Liver (tissue), 9 donors: ENCODE results near the gene PRXL2C. TPM values are rescaled to one million over a fixed set of nuclear protein-coding genes. Genes with fewer than 3 reads are reported as not detected.

Experiments
- DNase-seq: peaks from one replicate; pipeline ENCODE4 v3.0.0-alpha.2; 2017; ENCODE audit warnings: low spot score
- H3K27ac ChIP-seq, 2 donors: one replicate each; pipeline ENCODE4 v1.7.0; 2013; ENCODE audit warnings: inconsistent platforms in 2 of 2, low read length in 2 of 2, control low read depth in 1 of 2, low read depth in 1 of 2, mild to moderate bottlenecking in 1 of 2
- H3K27me3 ChIP-seq, 4 donors: one replicate each; pipeline versions ENCODE4 v1.6.1 to v1.7.0; 2013; ENCODE audit warnings: low read length in 3 of 4, inconsistent platforms in 1 of 4, mild to moderate bottlenecking in 1 of 4, moderate library complexity in 1 of 4; ENCODE audit not compliant: control insufficient read depth in 4 of 4, insufficient read depth in 4 of 4
- H3K36me3 ChIP-seq, 4 donors: one replicate each; pipeline versions ENCODE4 v1.6.1 to v1.7.0; 2013; ENCODE audit warnings: low read length in 3 of 4, mild to moderate bottlenecking in 3 of 4, low read depth in 1 of 4, moderate library complexity in 1 of 4; ENCODE audit not compliant: control insufficient read depth in 4 of 4, insufficient read depth in 3 of 4
- H3K4me1 ChIP-seq, 4 donors: one replicate each; pipeline versions ENCODE4 v1.6.1 to v1.7.0; 2013; ENCODE audit warnings: low read length in 3 of 4, mild to moderate bottlenecking in 3 of 4, moderate library complexity in 1 of 4; ENCODE audit not compliant: control insufficient read depth in 4 of 4, insufficient read depth in 4 of 4
- H3K4me3 ChIP-seq, 3 donors: one replicate each; pipeline versions ENCODE4 v1.6.1 to v1.7.0; 2013; ENCODE audit warnings: low read length in 3 of 3, control low read depth in 1 of 3, low read depth in 1 of 3, mild to moderate bottlenecking in 1 of 3
- H3K9ac ChIP-seq, 2 donors: one replicate each; pipeline ENCODE4 v1.7.0; 2013; ENCODE audit warnings: low read length in 2 of 2, mild to moderate bottlenecking in 2 of 2, moderate library complexity in 2 of 2, control low read depth in 1 of 2, low read depth in 1 of 2
- H3K9me3 ChIP-seq, 4 donors: one replicate each; pipeline versions ENCODE4 v1.6.1 to v1.7.0; 2013; ENCODE audit warnings: low read length in 3 of 4; ENCODE audit not compliant: control insufficient read depth in 4 of 4
- EGR1 ChIP-seq, 2 donors: IDR thresholded peaks; 2 replicates each; pipeline ENCODE4 v1.6.1; 2016 to 2018; ENCODE audit warnings: antibody characterized with exemption in 2 of 2, low read depth in 2 of 2
- FOXA1 ChIP-seq: IDR thresholded peaks from 2 replicates; pipeline ENCODE4 v1.6.1; 2016; ENCODE audit warnings: antibody characterized with exemption
- FOXA2 ChIP-seq: IDR thresholded peaks from 2 replicates; pipeline ENCODE4 v1.6.1; 2016; ENCODE audit warnings: antibody characterized with exemption
- GABPA ChIP-seq, 2 donors: IDR thresholded peaks in 1 of 2; conservative IDR thresholded peaks in 1 of 2; 2 replicates each; pipeline ENCODE4 v1.6.1; 2016; ENCODE audit warnings: antibody characterized with exemption in 2 of 2, mild to moderate bottlenecking in 1 of 2, moderate library complexity in 1 of 2
- HNF4A ChIP-seq, 2 donors: conservative IDR thresholded peaks; 2 replicates each; pipeline ENCODE4 v1.6.1; 2016; ENCODE audit warnings: antibody characterized with exemption in 2 of 2, mild to moderate bottlenecking in 2 of 2
- HNF4G ChIP-seq: IDR thresholded peaks from 2 replicates; pipeline ENCODE4 v1.6.1; 2016; ENCODE audit warnings: antibody characterized with exemption
- NR2F2 ChIP-seq: IDR thresholded peaks from 2 replicates; pipeline ENCODE4 v1.6.1; 2016; ENCODE audit warnings: antibody characterized with exemption
- RXRA ChIP-seq, 2 donors: IDR thresholded peaks; 2 replicates each; pipeline ENCODE4 v1.6.1; 2017 to 2018; ENCODE audit warnings: antibody characterized with exemption in 2 of 2, mild to moderate bottlenecking in 1 of 2
- SP1 ChIP-seq: IDR thresholded peaks from 2 replicates; pipeline ENCODE4 v1.6.1; 2018; ENCODE audit warnings: antibody characterized with exemption, mild to moderate bottlenecking
- TAF1 ChIP-seq: conservative IDR thresholded peaks from 2 replicates; pipeline ENCODE4 v1.6.1; 2016; ENCODE audit warnings: antibody characterized with exemption, mild to moderate bottlenecking
- WGBS: extraction: QIAGEN DNeasy Blood & Tissue Kit; methylation state at CpG from one replicate; pipeline ENCODE4 v1.1.7; 2013; 5-methylcytosine and 5-hydroxymethylcytosine counted together
- polyA plus RNA-seq, 2 donors: library from polyadenylated mRNA; stranded (reverse) in 1 of 2; unstranded in 1 of 2; fragments of 200-250 nt in 1 of 2; fragments of >200 nt in 1 of 2; fragmentation: Nextera tagmentation in 1 of 2; extraction: Ambion mirVana in 1 of 2; gene quantifications; one replicate each; pipeline versions ENCODE4 v1.2.1 to v1.2.3, GENCODE V29; 2013 to 2015
- total RNA-seq, 2 donors: library from RNA; depleted of rRNA; stranded (reverse); fragments of >200 nt; gene quantifications; one replicate each; pipeline ENCODE4 v1.2.3, GENCODE V29; 2014
- TF ChIP-seq, protein P1 (sequence below): IDR thresholded peaks from 2 replicates; pipeline ENCODE4 v1.6.1; 2016; ENCODE audit warnings: antibody characterized with exemption
- TF ChIP-seq, protein P2 (sequence below): fragments of 150-350 bp; IDR thresholded peaks from 2 replicates; pipeline ENCODE4 v1.5.1; 2017; ENCODE audit warnings: improper control_type of control experiment, low read depth, low read length; ENCODE audit not compliant: missing input control
- TF ChIP-seq, protein P3 (sequence below): IDR thresholded peaks from 2 replicates; pipeline ENCODE4 v1.6.1; 2016; ENCODE audit warnings: antibody characterized with exemption, mild to moderate bottlenecking
- TF ChIP-seq, protein P4 (sequence below): IDR thresholded peaks from 2 replicates; pipeline ENCODE4 v1.6.1; 2016; ENCODE audit warnings: antibody characterized with exemption
- donor health status: healthy.
- donor health status: healthy.
- donor health status: healthy.
- donor health status: healthy.
- donor health status: healthy.

The PRXL2C gene
- total and polyA plus RNA-seq, 4 donors: 2.2 to 6.7 (median 4.1) TPM

DNA sequence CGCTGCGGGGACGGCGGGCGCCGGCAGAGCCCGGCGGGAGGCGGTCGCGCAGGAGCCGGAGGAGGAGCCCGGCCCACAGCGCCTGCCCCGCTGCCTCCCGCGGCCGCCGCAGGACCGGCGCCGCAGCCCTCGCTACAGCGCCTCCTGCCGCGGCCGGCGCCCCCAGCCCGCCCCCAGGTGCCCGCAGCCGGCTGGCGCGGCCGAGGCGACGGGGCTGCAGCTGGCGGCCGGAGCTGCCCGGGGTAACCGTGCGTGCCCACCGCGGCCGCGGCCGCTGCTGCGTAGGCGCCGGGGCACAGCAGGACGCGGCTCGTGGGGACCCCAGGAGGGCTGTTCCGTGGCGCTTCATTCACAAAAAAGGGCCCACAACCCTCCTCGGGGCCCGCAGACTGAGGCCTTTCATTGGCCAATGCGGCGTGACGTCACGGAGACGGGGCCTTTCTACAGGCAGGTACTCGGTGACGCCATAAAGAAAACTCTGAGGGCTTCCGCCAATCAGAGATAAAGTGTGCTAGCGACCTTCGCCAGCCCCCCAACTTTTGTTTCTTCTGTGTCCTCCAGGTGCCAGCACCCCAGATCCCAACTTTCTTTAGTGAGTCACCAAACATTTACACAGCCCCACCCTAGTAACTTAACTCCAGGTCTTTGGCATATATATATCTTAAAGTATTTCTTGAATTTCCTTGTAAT lies 35.5 kb downstream of the PRXL2C start, which contains the start of gene CDC14B:
Gene CDC14B, minus strand, starts transcription at position 353 of the 690 bp plus-strand sequence. CDS start 465 bp downstream, outside the sequence.
- peak within 1 kb of the TSS; percentile 74 to 91 for H3K9ac ChIP-seq
- WGBS: 3% methylated on average over 66 of the region's 66 CpGs
- H3K4me1 ChIP-seq: peaks cover 0 to 3% (median 1%) of the 10 kb centered on the region in 4 donors
- no peaks in the 10 kb centered on the region for H3K27me3 ChIP-seq
- H3K4me3 ChIP-seq: peak within 1 kb of the TSS; percentile 77 to 94 (median 86)
- H3K36me3 ChIP-seq: no peaks in the 10 kb centered on the region
- TF ChIP-seq, protein P1, sequence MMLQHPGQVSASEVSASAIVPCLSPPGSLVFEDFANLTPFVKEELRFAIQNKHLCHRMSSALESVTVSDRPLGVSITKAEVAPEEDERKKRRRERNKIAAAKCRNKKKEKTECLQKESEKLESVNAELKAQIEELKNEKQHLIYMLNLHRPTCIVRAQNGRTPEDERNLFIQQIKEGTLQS: no peak
- TF ChIP-seq NR2F2: no peak
- TF ChIP-seq, protein P2, sequence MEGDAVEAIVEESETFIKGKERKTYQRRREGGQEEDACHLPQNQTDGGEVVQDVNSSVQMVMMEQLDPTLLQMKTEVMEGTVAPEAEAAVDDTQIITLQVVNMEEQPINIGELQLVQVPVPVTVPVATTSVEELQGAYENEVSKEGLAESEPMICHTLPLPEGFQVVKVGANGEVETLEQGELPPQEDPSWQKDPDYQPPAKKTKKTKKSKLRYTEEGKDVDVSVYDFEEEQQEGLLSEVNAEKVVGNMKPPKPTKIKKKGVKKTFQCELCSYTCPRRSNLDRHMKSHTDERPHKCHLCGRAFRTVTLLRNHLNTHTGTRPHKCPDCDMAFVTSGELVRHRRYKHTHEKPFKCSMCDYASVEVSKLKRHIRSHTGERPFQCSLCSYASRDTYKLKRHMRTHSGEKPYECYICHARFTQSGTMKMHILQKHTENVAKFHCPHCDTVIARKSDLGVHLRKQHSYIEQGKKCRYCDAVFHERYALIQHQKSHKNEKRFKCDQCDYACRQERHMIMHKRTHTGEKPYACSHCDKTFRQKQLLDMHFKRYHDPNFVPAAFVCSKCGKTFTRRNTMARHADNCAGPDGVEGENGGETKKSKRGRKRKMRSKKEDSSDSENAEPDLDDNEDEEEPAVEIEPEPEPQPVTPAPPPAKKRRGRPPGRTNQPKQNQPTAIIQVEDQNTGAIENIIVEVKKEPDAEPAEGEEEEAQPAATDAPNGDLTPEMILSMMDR: peak; percentile 29
- no peak for TF ChIP-seq HNF4G
- peak; percentile 29 for TF ChIP-seq SP1
- TF ChIP-seq RXRA (IDR thresholded peaks at IDR 0.05): no peak
- TF ChIP-seq, protein P3, sequence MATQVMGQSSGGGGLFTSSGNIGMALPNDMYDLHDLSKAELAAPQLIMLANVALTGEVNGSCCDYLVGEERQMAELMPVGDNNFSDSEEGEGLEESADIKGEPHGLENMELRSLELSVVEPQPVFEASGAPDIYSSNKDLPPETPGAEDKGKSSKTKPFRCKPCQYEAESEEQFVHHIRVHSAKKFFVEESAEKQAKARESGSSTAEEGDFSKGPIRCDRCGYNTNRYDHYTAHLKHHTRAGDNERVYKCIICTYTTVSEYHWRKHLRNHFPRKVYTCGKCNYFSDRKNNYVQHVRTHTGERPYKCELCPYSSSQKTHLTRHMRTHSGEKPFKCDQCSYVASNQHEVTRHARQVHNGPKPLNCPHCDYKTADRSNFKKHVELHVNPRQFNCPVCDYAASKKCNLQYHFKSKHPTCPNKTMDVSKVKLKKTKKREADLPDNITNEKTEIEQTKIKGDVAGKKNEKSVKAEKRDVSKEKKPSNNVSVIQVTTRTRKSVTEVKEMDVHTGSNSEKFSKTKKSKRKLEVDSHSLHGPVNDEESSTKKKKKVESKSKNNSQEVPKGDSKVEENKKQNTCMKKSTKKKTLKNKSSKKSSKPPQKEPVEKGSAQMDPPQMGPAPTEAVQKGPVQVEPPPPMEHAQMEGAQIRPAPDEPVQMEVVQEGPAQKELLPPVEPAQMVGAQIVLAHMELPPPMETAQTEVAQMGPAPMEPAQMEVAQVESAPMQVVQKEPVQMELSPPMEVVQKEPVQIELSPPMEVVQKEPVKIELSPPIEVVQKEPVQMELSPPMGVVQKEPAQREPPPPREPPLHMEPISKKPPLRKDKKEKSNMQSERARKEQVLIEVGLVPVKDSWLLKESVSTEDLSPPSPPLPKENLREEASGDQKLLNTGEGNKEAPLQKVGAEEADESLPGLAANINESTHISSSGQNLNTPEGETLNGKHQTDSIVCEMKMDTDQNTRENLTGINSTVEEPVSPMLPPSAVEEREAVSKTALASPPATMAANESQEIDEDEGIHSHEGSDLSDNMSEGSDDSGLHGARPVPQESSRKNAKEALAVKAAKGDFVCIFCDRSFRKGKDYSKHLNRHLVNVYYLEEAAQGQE: no peak
- TF ChIP-seq GABPA (IDR thresholded peaks at IDR 0.05 in 1 of 2, conservative IDR thresholded peaks at IDR 0.05 in 1 of 2): peak in 1 of 2 donors; percentile 13
- H3K27ac ChIP-seq: peak within 1 kb of the TSS; percentile 99
- DNase-seq: peak; percentile 83
- no peaks in the 10 kb centered on the region for H3K9me3 ChIP-seq

DNA sequence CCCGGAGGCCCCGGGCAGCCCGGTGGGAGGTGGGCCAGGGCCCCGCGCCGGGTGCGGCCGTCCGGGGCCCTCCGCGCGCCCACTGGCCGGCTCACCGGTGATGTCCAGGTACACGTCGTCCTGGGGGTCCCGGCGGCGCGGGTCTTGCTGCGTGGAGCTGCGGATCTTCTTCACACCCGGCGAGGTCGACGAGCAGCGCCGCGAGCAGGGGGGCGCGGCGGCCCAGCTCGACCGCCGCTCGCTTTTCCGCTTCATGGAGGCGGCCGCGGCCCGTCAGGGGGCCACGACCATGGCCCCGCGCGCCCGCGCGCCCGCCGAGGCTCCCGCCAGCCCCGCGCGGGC lies 36.0 kb downstream of the PRXL2C start:
- Histone ChIP-seq H3K9me3 (no peaks in the 10 kb centered on the region), H3K27ac (peak overlapping the region; percentile 99), H3K4me1 (peaks cover 0 to 3% (median 1%) of the 10 kb centered on the region in 4 donors), H3K27me3 (no peaks in the 10 kb centered on the region), H3K9ac (peak overlapping the region; percentile 74 to 91), H3K4me3 (peak overlapping the region; percentile 66 to 94 (median 86)), H3K36me3 (no peaks in the 10 kb centered on the region)
- WGBS: under 1% methylated on average over 54 of the region's 54 CpGs
- DNase-seq: no peak
- no peak for TF ChIP-seq SP1
- TF ChIP-seq, protein P4, sequence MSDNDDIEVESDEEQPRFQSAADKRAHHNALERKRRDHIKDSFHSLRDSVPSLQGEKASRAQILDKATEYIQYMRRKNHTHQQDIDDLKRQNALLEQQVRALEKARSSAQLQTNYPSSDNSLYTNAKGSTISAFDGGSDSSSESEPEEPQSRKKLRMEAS: no peak
- TF ChIP-seq HNF4A (conservative IDR thresholded peaks at IDR 0.05): no peak
- TF ChIP-seq FOXA2: no peak
- TF ChIP-seq TAF1: no peak
- TF ChIP-seq EGR1 (IDR thresholded peaks at IDR 0.05; ENCODE audit: low read depth in 2 of 2): no peak
- no peak for TF ChIP-seq FOXA1
- TF ChIP-seq NR2F2: no peak
